Trophoblast cell (in vitro differentiated cells and primary cell): ENCODE data around the gene SCFD2.
A peak's percentile ranks its signal among the peaks of the same experiment; 100 is the strongest.

ENCODE experiments used
- DNase-seq, 2 donors: peaks; one replicate each; pipeline ENCODE4 v3.0.0-alpha.2; 2016
- H2AFZ ChIP-seq: 2 replicates; pipeline ENCODE4 v1.6.1; 2013; ENCODE audit warnings: low read length, moderate library complexity, mild to moderate bottlenecking; ENCODE audit not compliant: insufficient read depth, poor library complexity
- H2AK5ac ChIP-seq: 2 replicates; pipeline ENCODE4 v1.6.1; 2013; ENCODE audit warnings: mild to moderate bottlenecking, low read length
- H2BK120ac ChIP-seq: 2 replicates; pipeline ENCODE4 v1.6.1; 2013; ENCODE audit warnings: low read length, mild to moderate bottlenecking, moderate library complexity; ENCODE audit not compliant: insufficient read depth, poor library complexity
- H2BK12ac ChIP-seq: 2 replicates; pipeline ENCODE4 v1.6.1; 2013; ENCODE audit warnings: mild to moderate bottlenecking, low read length, moderate library complexity
- H2BK5ac ChIP-seq: 2 replicates; pipeline ENCODE4 v1.6.1; 2013; ENCODE audit warnings: low read length, low read depth, moderate library complexity, mild to moderate bottlenecking; ENCODE audit not compliant: poor library complexity
- H3K14ac ChIP-seq: 2 replicates; pipeline ENCODE4 v1.6.1; 2013; ENCODE audit warnings: mild to moderate bottlenecking, low read length
- H3K18ac ChIP-seq: 2 replicates; pipeline ENCODE4 v1.6.1; 2013; ENCODE audit warnings: mild to moderate bottlenecking, low read length
- H3K23ac ChIP-seq: 2 replicates; pipeline ENCODE4 v1.6.1; 2013; ENCODE audit warnings: low read length
- H3K27ac ChIP-seq: 2 replicates; pipeline ENCODE4 v1.5.1; 2013; ENCODE audit warnings: low read depth, mild to moderate bottlenecking, inconsistent platforms, low read length, moderate library complexity
- H3K27me3 ChIP-seq: 2 replicates; pipeline ENCODE4 v1.6.1; 2013; ENCODE audit warnings: inconsistent platforms, mild to moderate bottlenecking, low read length, moderate library complexity; ENCODE audit not compliant: insufficient read depth
- H3K36me3 ChIP-seq, 2 experiments: 1 replicate in 1 of 2; 2 replicates in 1 of 2; pipeline ENCODE4 v1.6.1; 2013; ENCODE audit warnings: low read length in 2 of 2, mild to moderate bottlenecking in 2 of 2, moderate library complexity in 1 of 2; ENCODE audit not compliant: insufficient read depth in 2 of 2, control insufficient read depth in 1 of 2
- H3K4ac ChIP-seq: 2 replicates; pipeline ENCODE4 v1.6.1; 2013; ENCODE audit warnings: low read depth, mild to moderate bottlenecking, low read length, moderate library complexity
- H3K4me1 ChIP-seq, 2 experiments: 1 replicate in 1 of 2; 2 replicates in 1 of 2; pipeline ENCODE4 v1.6.1; 2013; ENCODE audit warnings: low read length in 2 of 2, mild to moderate bottlenecking in 2 of 2, moderate library complexity in 1 of 2; ENCODE audit not compliant: insufficient read depth in 2 of 2, control insufficient read depth in 1 of 2
- H3K4me2 ChIP-seq: 2 replicates; pipeline ENCODE4 v1.6.1; 2013; ENCODE audit warnings: inconsistent platforms, mild to moderate bottlenecking, low read length, moderate library complexity
- H3K4me3 ChIP-seq: 2 replicates; pipeline ENCODE4 v1.5.1; 2013; ENCODE audit warnings: mild to moderate bottlenecking, low read depth, low read length, inconsistent platforms
- H3K79me1 ChIP-seq: one replicate; pipeline ENCODE4 v1.6.1; 2013; ENCODE audit warnings: low read length
- H3K79me2 ChIP-seq: 2 replicates; pipeline ENCODE4 v1.6.1; 2013; ENCODE audit warnings: low read length, mild to moderate bottlenecking; ENCODE audit not compliant: control insufficient read depth, insufficient read depth, poor library complexity
- H3K9ac ChIP-seq: 2 replicates; pipeline ENCODE4 v1.6.1; 2013; ENCODE audit warnings: mild to moderate bottlenecking, low read length
- H3K9me3 ChIP-seq: 2 replicates; pipeline ENCODE4 v1.6.1; 2013; ENCODE audit warnings: low read depth, mild to moderate bottlenecking, control low read depth, inconsistent platforms, low read length; ENCODE audit not compliant: insufficient read depth
- H4K12ac ChIP-seq: 2 replicates; pipeline ENCODE4 v1.6.1; 2013; ENCODE audit warnings: low read depth, mild to moderate bottlenecking, low read length, moderate library complexity
- H4K8ac ChIP-seq: 2 replicates; pipeline ENCODE4 v1.6.1; 2013; ENCODE audit warnings: low read depth, mild to moderate bottlenecking, low read length, moderate library complexity
- H4K91ac ChIP-seq: one replicate; pipeline ENCODE4 v1.6.1; 2013; ENCODE audit warnings: low read depth, mild to moderate bottlenecking, low read length, moderate library complexity
- WGBS: extraction: QIAGEN DNeasy Blood & Tissue Kit; methylation state at CpG from one replicate; pipeline ENCODE4 v1.1.7; 2013; ENCODE audit warnings: missing lambda C conversion rate; ENCODE audit not compliant: insufficient read length, insufficient coverage; ENCODE audit errors: extremely low coverage; 5-methylcytosine and 5-hydroxymethylcytosine counted together

Gene SCFD2

GRCh38 chr4:52856801-52857200, 509.1 kb downstream of the SCFD2 start:
- H3K27ac ChIP-seq, result no peak overlapping the region
- no peak overlapping the region for H2BK5ac ChIP-seq
- H3K36me3 ChIP-seq, result no peaks in the 10 kb centered on the region
- peaks cover 15% of the 10 kb centered on the region for H3K79me1 ChIP-seq
- H2BK12ac ChIP-seq, result no peak overlapping the region
- no peak overlapping the region for H2BK120ac ChIP-seq
- no peak overlapping the region for H2AFZ ChIP-seq
- no peaks in the 10 kb centered on the region for H3K9me3 ChIP-seq
- H4K91ac ChIP-seq, result no peak overlapping the region
- DNase-seq, result no peak
- no peak overlapping the region for H3K23ac ChIP-seq
- no peak overlapping the region for H3K14ac ChIP-seq
- peaks cover 2% of the 10 kb centered on the region for H3K79me2 ChIP-seq
- peaks cover 16 to 18% of the 10 kb centered on the region in 2 experiments for H3K4me1 ChIP-seq
- H3K4me3 ChIP-seq, result no peak overlapping the region
- H4K8ac ChIP-seq, result no peak overlapping the region
- no peaks in the 10 kb centered on the region for H3K27me3 ChIP-seq
- H3K4me2 ChIP-seq, result no peak overlapping the region
- no peak overlapping the region for H2AK5ac ChIP-seq
- no peak overlapping the region for H4K12ac ChIP-seq
- no peak overlapping the region for H3K18ac ChIP-seq
- H3K4ac ChIP-seq, result no peak overlapping the region
- no peak overlapping the region for H3K9ac ChIP-seq
- WGBS, result no CpG with 5 or more reads among the region's 1 CpG

- Histone ChIP-seq H4K91ac (no peak overlapping the region), H3K9ac (no peak overlapping the region), H3K27ac (no peak overlapping the region)
Measured at GRCh38 chr4:52853351-52853750, 512.5 kb downstream of the SCFD2 start.

GRCh38 chr4:52852711-52853110, 513.1 kb downstream of the SCFD2 start:
- H2AFZ ChIP-seq, result no peak overlapping the region
- peak overlapping the region; percentile 36 for H2BK120ac ChIP-seq
- H3K4me2 ChIP-seq, result peak overlapping the region; percentile 12
- peak in 1 of 2 donors; percentile 24 for DNase-seq
- H3K36me3 ChIP-seq, result no peaks in the 10 kb centered on the region
- H3K9ac ChIP-seq, result no peak overlapping the region
- no peaks in the 10 kb centered on the region for H3K9me3 ChIP-seq
- no peak overlapping the region for H4K91ac ChIP-seq
- H3K27ac ChIP-seq, result peak overlapping the region; percentile 40
- H3K4ac ChIP-seq, result no peak overlapping the region
- H4K8ac ChIP-seq, result peak overlapping the region; percentile 32
- no peak overlapping the region for H3K18ac ChIP-seq
- H3K4me1 ChIP-seq, result peaks cover 12 to 26% of the 10 kb centered on the region in 2 experiments
- no peak overlapping the region for H3K4me3 ChIP-seq
- no peaks in the 10 kb centered on the region for H3K79me2 ChIP-seq
- WGBS, result no CpG with 5 or more reads among the region's 3 CpGs
- peak overlapping the region; percentile 5 for H3K14ac ChIP-seq
- no peak overlapping the region for H2AK5ac ChIP-seq
- H4K12ac ChIP-seq, result no peak overlapping the region
- peak overlapping the region; percentile 47 for H2BK5ac ChIP-seq
- H3K79me1 ChIP-seq, result peaks cover 10% of the 10 kb centered on the region
- H3K23ac ChIP-seq, result no peak overlapping the region
- peak overlapping the region; percentile 25 for H2BK12ac ChIP-seq
- H3K27me3 ChIP-seq, result no peaks in the 10 kb centered on the region

More at GRCh38 chr4:52853351-52853750, 512.5 kb downstream of the SCFD2 start:
- no peaks in the 10 kb centered on the region for H3K9me3 ChIP-seq
- H2AFZ ChIP-seq, result no peak overlapping the region
- H4K8ac ChIP-seq, result no peak overlapping the region
- no peak overlapping the region for H3K4me3 ChIP-seq
- H4K12ac ChIP-seq, result no peak overlapping the region
- no peak overlapping the region for H2BK12ac ChIP-seq
- H3K79me1 ChIP-seq, result peaks cover 10% of the 10 kb centered on the region
- H3K4me2 ChIP-seq, result no peak overlapping the region
- H3K23ac ChIP-seq, result no peak overlapping the region
- no peaks in the 10 kb centered on the region for H3K27me3 ChIP-seq
- H3K79me2 ChIP-seq, result no peaks in the 10 kb centered on the region
- H2AK5ac ChIP-seq, result no peak overlapping the region
- peak; percentile 33 to 77 for DNase-seq
- no peak overlapping the region for H2BK120ac ChIP-seq
- no peak overlapping the region for H3K14ac ChIP-seq
- peaks cover 12 to 23% of the 10 kb centered on the region in 2 experiments for H3K4me1 ChIP-seq
- no peak overlapping the region for H2BK5ac ChIP-seq
- no peaks in the 10 kb centered on the region for H3K36me3 ChIP-seq
- no peak overlapping the region for H3K18ac ChIP-seq
- no peak overlapping the region for H3K4ac ChIP-seq

- no peaks in the 10 kb centered on the region for H3K36me3 ChIP-seq
- H3K9ac ChIP-seq, result no peak overlapping the region
- H2BK5ac ChIP-seq, result no peak overlapping the region
- H3K14ac ChIP-seq, result peak overlapping the region; percentile 16
- H3K79me1 ChIP-seq, result peaks cover 10% of the 10 kb centered on the region
- peak overlapping the region; percentile 59 for H2AK5ac ChIP-seq
- H3K4me2 ChIP-seq, result no peak overlapping the region
- H3K23ac ChIP-seq, result no peak overlapping the region
- H3K18ac ChIP-seq, result peak overlapping the region; percentile 30
- H3K4me1 ChIP-seq, result peaks cover 12 to 27% of the 10 kb centered on the region in 2 experiments
- H3K27me3 ChIP-seq, result no peaks in the 10 kb centered on the region
- peak overlapping the region; percentile 76 for H4K91ac ChIP-seq
- peak overlapping the region; percentile 40 for H3K27ac ChIP-seq
- peak overlapping the region; percentile 6 for H2AFZ ChIP-seq
- no peak for DNase-seq
- H3K9me3 ChIP-seq, result no peaks in the 10 kb centered on the region
- H2BK120ac ChIP-seq, result no peak overlapping the region
- whole genome bisulfite sequencing, result no CpG with 5 or more reads among the region's 1 CpG
- H2BK12ac ChIP-seq, result peak overlapping the region; percentile 91
- no peaks in the 10 kb centered on the region for H3K79me2 ChIP-seq
- H4K8ac ChIP-seq, result no peak overlapping the region
- H3K4ac ChIP-seq, result no peak overlapping the region
- H4K12ac ChIP-seq, result no peak overlapping the region
- H3K4me3 ChIP-seq, result no peak overlapping the region
Measured at GRCh38 chr4:52852041-52852440, 513.8 kb downstream of the SCFD2 start.
